Measurements from ENCODE around the gene DHRS7C.
A peak's percentile ranks its signal among the peaks of the same experiment; 100 is the strongest.

DHRS7C gene, protein sequence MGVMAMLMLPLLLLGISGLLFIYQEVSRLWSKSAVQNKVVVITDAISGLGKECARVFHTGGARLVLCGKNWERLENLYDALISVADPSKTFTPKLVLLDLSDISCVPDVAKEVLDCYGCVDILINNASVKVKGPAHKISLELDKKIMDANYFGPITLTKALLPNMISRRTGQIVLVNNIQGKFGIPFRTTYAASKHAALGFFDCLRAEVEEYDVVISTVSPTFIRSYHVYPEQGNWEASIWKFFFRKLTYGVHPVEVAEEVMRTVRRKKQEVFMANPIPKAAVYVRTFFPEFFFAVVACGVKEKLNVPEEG

DNA sequence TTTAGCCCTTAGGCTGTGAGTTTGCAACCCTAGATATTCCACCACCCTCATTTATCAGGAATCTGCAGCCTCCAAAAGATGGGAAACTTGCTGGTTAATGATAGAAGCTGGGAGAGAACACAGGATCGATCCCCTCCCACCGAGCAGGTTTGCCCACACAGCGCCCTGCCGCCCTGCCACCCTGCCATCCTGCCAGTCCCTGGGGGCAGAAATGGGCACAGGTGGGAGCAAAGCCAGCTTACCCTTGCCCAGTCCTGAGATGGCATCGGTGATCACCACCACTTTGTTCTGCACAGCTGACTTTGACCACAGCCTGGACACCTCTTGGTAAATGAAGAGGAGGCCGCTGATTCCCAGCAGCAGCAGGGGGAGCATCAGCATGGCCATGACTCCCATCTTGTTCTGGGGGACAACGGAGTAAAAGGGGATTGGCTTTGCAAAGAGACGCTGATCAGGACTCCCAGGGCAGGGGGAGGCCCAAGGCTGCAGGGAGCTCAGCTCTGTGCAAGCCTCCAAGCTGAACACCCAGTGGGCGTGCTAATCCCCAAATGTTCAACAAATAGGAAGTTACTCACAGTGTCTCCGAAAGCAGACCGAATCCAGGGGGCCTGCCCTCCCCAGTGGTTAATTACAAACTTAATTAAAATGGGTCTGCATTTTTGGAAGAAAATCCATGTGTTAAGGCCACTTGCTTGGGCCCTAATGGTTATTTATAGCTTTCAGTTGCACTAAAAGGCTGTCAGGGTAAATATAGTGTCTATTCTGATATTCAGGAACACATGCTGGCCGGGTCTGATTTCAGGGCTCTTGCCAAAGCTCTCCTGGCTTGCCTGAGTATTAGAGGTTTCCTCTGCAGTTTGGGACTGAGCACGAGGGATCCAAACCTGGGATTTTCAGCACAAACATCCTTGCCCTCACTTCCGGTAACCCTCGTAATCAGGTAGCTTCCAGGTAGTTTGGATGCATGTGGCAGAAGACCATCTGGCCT, at the start of gene DHRS7C:
Gene DHRS7C (minus strand): TSS at position 704 of the 988 bp plus-strand sequence. CDS start 308 bp downstream, at position 396.
- H3K27ac ChIP-seq, result no peak within 1 kb of the TSS
- ChIA-PET CTCF (interaction anchor here (0.6 kb wide), 1 partner anchor 63 kb away, joined by 3 read pairs; no protein-coding TSS in a partner anchor), POLR2A (ENCODE audit: low non-redundant PET) (no interaction called here)
- no peak for DNase-seq (ENCODE audit: low spot score)
- TF ChIP-seq, protein P1, sequence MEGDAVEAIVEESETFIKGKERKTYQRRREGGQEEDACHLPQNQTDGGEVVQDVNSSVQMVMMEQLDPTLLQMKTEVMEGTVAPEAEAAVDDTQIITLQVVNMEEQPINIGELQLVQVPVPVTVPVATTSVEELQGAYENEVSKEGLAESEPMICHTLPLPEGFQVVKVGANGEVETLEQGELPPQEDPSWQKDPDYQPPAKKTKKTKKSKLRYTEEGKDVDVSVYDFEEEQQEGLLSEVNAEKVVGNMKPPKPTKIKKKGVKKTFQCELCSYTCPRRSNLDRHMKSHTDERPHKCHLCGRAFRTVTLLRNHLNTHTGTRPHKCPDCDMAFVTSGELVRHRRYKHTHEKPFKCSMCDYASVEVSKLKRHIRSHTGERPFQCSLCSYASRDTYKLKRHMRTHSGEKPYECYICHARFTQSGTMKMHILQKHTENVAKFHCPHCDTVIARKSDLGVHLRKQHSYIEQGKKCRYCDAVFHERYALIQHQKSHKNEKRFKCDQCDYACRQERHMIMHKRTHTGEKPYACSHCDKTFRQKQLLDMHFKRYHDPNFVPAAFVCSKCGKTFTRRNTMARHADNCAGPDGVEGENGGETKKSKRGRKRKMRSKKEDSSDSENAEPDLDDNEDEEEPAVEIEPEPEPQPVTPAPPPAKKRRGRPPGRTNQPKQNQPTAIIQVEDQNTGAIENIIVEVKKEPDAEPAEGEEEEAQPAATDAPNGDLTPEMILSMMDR (conservative IDR thresholded peaks at IDR 0.05; ENCODE audit: low read depth), result no peak

DNA sequence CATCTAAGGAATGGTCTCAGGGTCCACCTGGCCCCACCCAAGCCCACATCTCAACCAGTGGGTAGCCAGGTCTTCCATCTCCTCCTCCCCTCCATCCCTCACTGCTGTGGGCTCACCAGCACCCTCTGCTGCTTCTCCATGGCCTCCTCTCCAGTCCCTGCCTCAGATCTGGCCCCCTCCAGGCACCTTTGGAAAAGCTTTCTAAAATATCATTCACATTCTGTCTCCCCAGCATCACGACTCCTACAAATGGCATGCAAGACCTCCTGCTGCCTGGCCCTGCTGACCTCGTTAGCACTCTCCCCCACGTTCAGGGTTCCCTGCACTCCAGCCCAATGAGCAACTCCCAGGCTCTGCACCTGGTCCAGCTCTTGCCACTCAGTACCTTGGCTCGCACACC, 48.0 kb upstream of the DHRS7C start:
- ChIA-PET POLR2A (ENCODE audit: low non-redundant PET) (no interaction called here), CTCF (interaction anchor here (0.5 to 1.3 kb wide), 4 partner anchors 71 to 190 kb away, joined by 3 to 5 read pairs (median 4); no protein-coding TSS in a partner anchor)
- H3K27ac ChIP-seq, result no peak overlapping the region
- TF ChIP-seq, protein P1 (conservative IDR thresholded peaks at IDR 0.05; ENCODE audit: low read depth), result no peak
- DNase-seq (ENCODE audit: low spot score), result no peak

DNA sequence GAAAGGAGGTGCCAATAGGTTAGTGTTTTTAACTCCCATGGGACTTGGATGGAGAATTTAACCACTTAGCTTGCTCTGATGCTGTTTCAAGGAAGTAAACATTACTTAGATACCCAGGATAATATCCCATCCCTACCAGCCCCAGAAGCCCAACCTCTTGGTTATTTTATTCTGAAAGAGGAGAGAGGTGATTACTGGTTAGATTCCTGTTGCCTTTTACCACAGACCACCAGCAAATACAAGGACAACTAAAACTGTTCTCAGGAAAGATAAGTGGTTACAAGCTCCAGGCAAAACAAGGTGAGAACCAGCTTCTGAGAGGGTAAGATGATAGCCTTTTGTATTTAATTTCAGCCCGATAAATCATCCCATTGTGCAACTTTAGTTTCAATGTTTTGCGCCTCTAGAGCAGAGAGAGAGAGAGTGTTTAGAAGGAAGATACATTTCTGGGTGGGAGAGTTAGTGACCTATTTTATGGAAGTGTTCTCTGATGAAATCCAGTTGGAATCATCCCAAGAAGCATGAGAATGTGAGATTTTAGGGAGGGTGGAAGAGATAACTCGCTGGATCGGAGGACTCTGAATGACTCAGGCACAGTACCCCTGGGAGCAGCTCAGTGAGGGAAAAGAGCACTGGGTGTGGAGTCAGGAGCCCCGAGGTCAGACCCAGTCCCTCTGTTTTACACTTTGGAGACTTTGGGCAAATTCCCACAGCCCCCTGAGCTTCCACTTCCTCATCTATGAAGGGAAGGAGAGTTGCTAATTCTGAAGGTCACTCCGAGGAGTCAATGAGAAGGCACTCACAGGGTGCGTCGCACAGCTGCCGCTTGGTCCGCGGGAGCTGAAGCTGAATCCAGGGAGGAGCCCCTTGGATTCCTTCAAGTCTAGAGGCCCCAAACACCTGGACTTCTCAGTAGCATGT, 46.4 kb upstream of the DHRS7C start:
- peak; percentile 58 for DNase-seq (ENCODE audit: low spot score)
- ChIA-PET CTCF (interaction anchor here (0.7 kb wide), 1 partner anchor 17 kb away, joined by 3 read pairs; no protein-coding TSS in a partner anchor), POLR2A (ENCODE audit: low non-redundant PET) (no interaction called here)
- TF ChIP-seq, protein P1 (conservative IDR thresholded peaks at IDR 0.05; ENCODE audit: low read depth), result no peak
- H3K27ac ChIP-seq, result peak overlapping the region; percentile 68

DNA sequence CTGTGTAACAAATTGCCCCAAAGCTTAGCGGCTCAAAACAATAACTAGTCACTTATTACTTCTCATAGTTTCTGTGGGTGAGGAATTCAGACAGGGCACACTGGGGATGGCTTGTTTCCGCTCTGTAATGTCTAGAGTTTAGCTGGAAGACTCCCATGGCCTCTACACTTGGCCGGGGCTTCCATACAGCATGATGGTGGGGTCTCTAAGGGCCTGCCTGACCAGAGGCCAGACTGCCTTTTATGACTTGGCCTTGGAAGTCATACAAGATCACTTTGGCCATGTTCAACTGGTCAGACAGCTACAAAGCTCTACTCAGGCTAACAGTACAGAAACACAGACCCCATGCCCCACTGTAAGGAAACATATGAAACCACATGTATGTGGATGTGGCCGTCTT, 42.5 kb upstream of the DHRS7C start:
- ChIA-PET POLR2A (ENCODE audit: low non-redundant PET) (no interaction called here), CTCF (no interaction called here)
- no peak overlapping the region for H3K27ac ChIP-seq
- DNase-seq (ENCODE audit: low spot score), result no peak
- TF ChIP-seq, protein P1 (conservative IDR thresholded peaks at IDR 0.05; ENCODE audit: low read depth), result no peak

DNA sequence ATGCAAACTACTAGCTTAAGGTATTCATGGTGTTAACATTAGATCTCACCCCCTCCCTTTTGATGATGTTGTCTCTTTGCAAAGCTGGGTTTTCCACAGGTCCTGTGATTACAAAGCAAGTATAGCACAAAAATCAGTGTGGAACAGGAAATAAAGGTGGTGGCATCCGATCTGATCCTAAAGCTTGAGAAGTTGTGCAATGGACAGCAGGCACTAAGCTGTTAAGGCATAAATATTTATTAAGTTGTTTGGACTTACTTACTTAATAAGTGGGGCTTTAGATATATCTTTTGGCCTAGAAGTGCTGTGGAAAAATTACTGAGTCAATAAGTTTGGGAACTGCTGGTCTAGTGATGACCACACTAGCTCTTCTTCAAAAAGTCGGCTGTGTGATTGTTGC, 39.3 kb upstream of the DHRS7C start:
- POLR2A ChIA-PET (ENCODE audit: low non-redundant PET), result no interaction called here
- H3K27ac ChIP-seq, result no peak overlapping the region
- DNase-seq (ENCODE audit: low spot score), result no peak
- CTCF ChIA-PET, result interaction anchor here (0.9 to 1.0 kb wide), 2 partner anchors 60 to 396 kb away, joined by 3 read pairs; no protein-coding TSS in a partner anchor
- TF ChIP-seq, protein P1 (conservative IDR thresholded peaks at IDR 0.05; ENCODE audit: low read depth), result no peak
